Activated CD8-positive, alpha-beta T cell treated with anti-CD3 and anti-CD28 coated beads for 36 hours (primary cell): ENCODE results near the gene ODAD2. TPM values are rescaled to one million over a fixed set of nuclear protein-coding genes. Genes with fewer than 3 reads are reported as not detected.

ENCODE experiments used
- ATAC-seq: fragments of 200-7000 bp; cut with Tn5 transposase; one replicate; pipeline ENCODE4 v1.10.0; 2021; ENCODE audit warnings: mild to moderate bottlenecking, moderate library complexity
- CTCF ChIA-PET: fragments of 350-600 bp; sonication (Branson Sonifier 250); formaldehyde crosslinking; loops from one replicate; lab custom pipeline; 2021; ENCODE audit warnings: antibody characterized with exemption; lab: Charles Lee
- POLR2A ChIA-PET: fragments of 350-600 bp; sonication (Branson Sonifier 250); formaldehyde crosslinking; loops from one replicate; lab custom pipeline; 2021; ENCODE audit warnings: antibody characterized with exemption; lab: Charles Lee
- DNase-seq: peaks from one replicate; pipeline ENCODE4 v3.0.0-alpha.2; 2020
- H3K27ac Mint-ChIP-seq: one replicate; pipeline ENCODE4 v1.8.0; 2021; ENCODE audit warnings: mild to moderate bottlenecking, mixed read lengths
- H3K27me3 Mint-ChIP-seq: one replicate; pipeline ENCODE4 v1.8.0; 2021; ENCODE audit warnings: mixed read lengths
- H3K36me3 Mint-ChIP-seq: one replicate; pipeline ENCODE4 v1.8.0; 2021; ENCODE audit warnings: low read depth, mixed read lengths
- H3K4me1 Mint-ChIP-seq: one replicate; pipeline ENCODE4 v1.8.0; 2021; ENCODE audit warnings: low read depth, mixed read lengths
- H3K4me3 Mint-ChIP-seq: one replicate; pipeline ENCODE4 v1.8.0; 2021; ENCODE audit warnings: mild to moderate bottlenecking, moderate library complexity, mixed read lengths
- H3K9me3 Mint-ChIP-seq: one replicate; pipeline ENCODE4 v1.8.0; 2021; ENCODE audit warnings: mixed read lengths
- CTCF ChIP-seq: fragments of 200-600 bp; IDR thresholded peaks from one replicate; pipeline ENCODE4 v1.8.0; 2022; ENCODE audit warnings: antibody characterized with exemption, mild to moderate bottlenecking
- intact Hi-C: fragments of 100-400 bp; cut with micrococcal nuclease; formaldehyde crosslinking; loops from one replicate; pipeline ENCODE4 v1.10.0; 2022
- total RNA-seq, 2 experiments: library from RNA; stranded (reverse); gene quantifications; one replicate each; pipeline ENCODE4 v1.2.3, GENCODE V29; 2021

The ODAD2 gene
- total RNA-seq, 2 experiments from 2014 or later, result 0.40 to 0.88 TPM

- H3K4me3 Mint-ChIP-seq, result no peak overlapping the region
- POLR2A ChIA-PET, result no interaction called here
- peaks cover 34% of the 10 kb centered on the region for H3K27me3 Mint-ChIP-seq
- CTCF ChIA-PET, result no interaction called here
- no peak for DNase-seq
- ATAC-seq, result no peak
- no peaks in the 10 kb centered on the region for H3K4me1 Mint-ChIP-seq
- no peak for TF ChIP-seq CTCF
- H3K27ac Mint-ChIP-seq, result no peak overlapping the region
- peaks cover 4% of the 10 kb centered on the region for H3K9me3 Mint-ChIP-seq
- H3K36me3 Mint-ChIP-seq, result no peaks in the 10 kb centered on the region
- intact Hi-C loops, result loop anchor here (10.0 kb wide), 1 partner anchor 465 kb away; no protein-coding TSS in a partner anchor
Measured at GRCh38 chr10:27779462-27780015, 219.3 kb downstream of the ODAD2 start.

- Mint-ChIP-seq H3K4me1 (peaks cover 12% of the 10 kb centered on the region), H3K9me3 (no peaks in the 10 kb centered on the region), H3K4me3 (no peak overlapping the region), H3K36me3 (no peaks in the 10 kb centered on the region), H3K27ac (no peak overlapping the region), H3K27me3 (peaks cover 51% of the 10 kb centered on the region)
- POLR2A ChIA-PET, result no interaction called here
- CTCF ChIA-PET, result no interaction called here
- intact Hi-C loops, result no loop called here
- no peak for TF ChIP-seq CTCF
- ATAC-seq (no peak), DNase-seq (no peak)
Measured at GRCh38 chr10:27774831-27775230, 224.0 kb downstream of the ODAD2 start.

DNA sequence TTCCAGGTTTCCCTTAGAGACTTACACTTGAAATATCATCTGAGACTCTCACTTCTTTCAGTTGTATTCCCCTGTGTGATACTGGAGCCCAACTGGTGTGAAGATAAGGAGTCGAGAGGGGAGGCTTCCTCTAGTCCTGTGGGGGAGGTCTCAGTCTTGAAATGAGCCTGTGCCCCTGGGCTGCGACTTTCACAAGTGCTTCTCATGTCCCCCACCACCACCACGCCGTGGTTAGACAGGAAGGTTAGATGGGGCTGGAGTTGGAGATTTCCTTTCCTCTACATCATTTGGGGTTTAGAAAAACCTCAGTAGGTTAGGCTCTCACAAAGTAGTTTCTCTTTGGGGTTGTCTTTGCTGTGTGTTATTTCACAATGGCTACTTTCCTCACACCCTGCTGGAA lies 227.6 kb downstream of the ODAD2 start:
- DNase-seq (peak; percentile 78), ATAC-seq (peak; percentile 95)
- Mint-ChIP-seq H3K27ac (no peak overlapping the region), H3K4me3 (no peak overlapping the region), H3K9me3 (no peaks in the 10 kb centered on the region), H3K4me1 (peaks cover 12% of the 10 kb centered on the region), H3K36me3 (no peaks in the 10 kb centered on the region), H3K27me3 (peaks cover 44% of the 10 kb centered on the region)
- intact Hi-C loops, result no loop called here
- ChIA-PET POLR2A (interaction anchor here (1.0 kb wide), 1 partner anchor 11 kb away, joined by 3 read pairs; no protein-coding TSS in a partner anchor), CTCF (interaction anchor here (1.3 to 1.5 kb wide), 2 partner anchors 13 to 470 kb away, joined by 3 to 4 read pairs; no protein-coding TSS in a partner anchor)
- no peak for TF ChIP-seq CTCF

DNA sequence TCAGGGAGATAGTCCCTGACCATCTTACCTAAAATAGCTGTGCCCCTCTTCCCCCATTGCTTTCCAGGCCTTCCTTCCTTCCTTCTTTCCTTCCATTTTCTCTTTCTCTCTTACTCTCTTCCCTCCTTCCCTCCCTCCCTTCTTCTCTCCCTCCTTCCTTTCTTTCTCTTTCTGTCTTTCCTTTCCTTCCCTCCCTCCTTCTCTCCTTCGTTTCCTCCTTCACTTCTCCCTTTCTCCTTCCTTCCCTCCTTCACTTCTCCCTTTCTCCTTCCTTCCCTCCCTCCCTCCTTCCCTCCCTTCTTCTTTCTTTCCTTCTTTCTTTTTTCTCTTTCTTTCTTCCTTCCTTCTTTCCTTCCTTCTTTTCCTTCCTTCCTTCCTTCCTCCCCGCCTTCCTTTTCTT lies 228.7 kb downstream of the ODAD2 start:
- CTCF ChIA-PET, result interaction anchor here (1.0 kb wide), 1 partner anchor 28 kb away, joined by 3 read pairs; no protein-coding TSS in a partner anchor
- no peaks in the 10 kb centered on the region for H3K36me3 Mint-ChIP-seq
- peaks cover 12% of the 10 kb centered on the region for H3K4me1 Mint-ChIP-seq
- H3K9me3 Mint-ChIP-seq, result no peaks in the 10 kb centered on the region
- POLR2A ChIA-PET, result no interaction called here
- no peak for DNase-seq
- no peak overlapping the region for H3K27ac Mint-ChIP-seq
- intact Hi-C loops, result no loop called here
- no peak overlapping the region for H3K4me3 Mint-ChIP-seq
- ATAC-seq, result no peak
- no peak for TF ChIP-seq CTCF
- peaks cover 39% of the 10 kb centered on the region for H3K27me3 Mint-ChIP-seq
